Measurements from ENCODE around the gene TMEM108.

The TMEM108 gene

GRCh38 chr3:133393204-133393603 lies 355.0 kb downstream of the TMEM108 start:
- no peaks in the 10 kb centered on the region for H4K20me1 ChIP-seq (ENCODE audit: insufficient read depth, low read length)
- no peak for TF ChIP-seq EZH2 (IDR thresholded peaks at IDR 0.05; ENCODE audit: borderline replicate concordance, low read length)
- TF ChIP-seq CTCF (IDR thresholded peaks at IDR 0.05; ENCODE audit: low read length): no peak
- H3K27ac ChIP-seq (ENCODE audit: low read depth, low read length, poor library complexity, severe bottlenecking): no peak overlapping the region
- H3K36me3 ChIP-seq (ENCODE audit: insufficient read depth, low read length): peaks cover 4% of the 10 kb centered on the region; the same call in 1 of the 2 replicates
- H2AFZ ChIP-seq (ENCODE audit: low read length): no peak overlapping the region
- H3K9me2 ChIP-seq (ENCODE audit: low read depth, low read length): no peaks in the 10 kb centered on the region
- H3K9ac ChIP-seq (ENCODE audit: low read length): no peak overlapping the region
- no peaks in the 10 kb centered on the region for H3F3A ChIP-seq (ENCODE audit: insufficient read depth, low read length)
- H3K9me3 ChIP-seq (ENCODE audit: low read length): no peaks in the 10 kb centered on the region
- no peaks in the 10 kb centered on the region for H3K4me1 ChIP-seq (ENCODE audit: insufficient read depth, low read length, severe bottlenecking)
- no peak overlapping the region for H3K4me3 ChIP-seq (ENCODE audit: low read depth, low read length, poor library complexity, severe bottlenecking)
- no peak overlapping the region for H3K4me2 ChIP-seq (ENCODE audit: low read length)
- H3K27me3 ChIP-seq (ENCODE audit: insufficient read depth, low read length): no peaks in the 10 kb centered on the region
- H3K79me2 ChIP-seq (ENCODE audit: insufficient read depth, low read length): no peaks in the 10 kb centered on the region

GRCh38 chr3:133393691-133394474 lies 355.7 kb downstream of the TMEM108 start:
- Histone ChIP-seq H3K4me1 (ENCODE audit: insufficient read depth, low read length, severe bottlenecking) (no peaks in the 10 kb centered on the region), H3K27ac (ENCODE audit: low read depth, low read length, poor library complexity, severe bottlenecking) (no peak overlapping the region), H3K4me2 (ENCODE audit: low read length) (no peak overlapping the region), H3K9ac (ENCODE audit: low read length) (no peak overlapping the region), H3F3A (ENCODE audit: insufficient read depth, low read length) (no peaks in the 10 kb centered on the region), H3K79me2 (ENCODE audit: insufficient read depth, low read length) (no peaks in the 10 kb centered on the region), H4K20me1 (ENCODE audit: insufficient read depth, low read length) (no peaks in the 10 kb centered on the region), H3K9me3 (ENCODE audit: low read length) (no peaks in the 10 kb centered on the region), H3K27me3 (ENCODE audit: insufficient read depth, low read length) (no peaks in the 10 kb centered on the region), H3K9me2 (ENCODE audit: low read depth, low read length) (no peaks in the 10 kb centered on the region), H3K4me3 (ENCODE audit: low read depth, low read length, poor library complexity, severe bottlenecking) (no peak overlapping the region), H2AFZ (ENCODE audit: low read length) (no peak overlapping the region), H3K36me3 (ENCODE audit: insufficient read depth, low read length) (peaks cover 4% of the 10 kb centered on the region; the same call in 1 of the 2 replicates)
- TF ChIP-seq EZH2 (IDR thresholded peaks at IDR 0.05; ENCODE audit: borderline replicate concordance, low read length) (no peak), CTCF (IDR thresholded peaks at IDR 0.05; ENCODE audit: low read length) (no peak)

- H3K27me3 ChIP-seq (ENCODE audit: insufficient read depth, low read length): no peaks in the 10 kb centered on the region
- H3K4me1 ChIP-seq (ENCODE audit: insufficient read depth, low read length, severe bottlenecking): no peaks in the 10 kb centered on the region
- H3K27ac ChIP-seq (ENCODE audit: low read depth, low read length, poor library complexity, severe bottlenecking): no peak overlapping the region
- H3F3A ChIP-seq (ENCODE audit: insufficient read depth, low read length): no peaks in the 10 kb centered on the region
- H4K20me1 ChIP-seq (ENCODE audit: insufficient read depth, low read length): no peaks in the 10 kb centered on the region
- H3K9ac ChIP-seq (ENCODE audit: low read length): no peak overlapping the region
- H2AFZ ChIP-seq (ENCODE audit: low read length): no peak overlapping the region
- H3K9me2 ChIP-seq (ENCODE audit: low read depth, low read length): no peaks in the 10 kb centered on the region
- no peaks in the 10 kb centered on the region for H3K79me2 ChIP-seq (ENCODE audit: insufficient read depth, low read length)
- H3K4me2 ChIP-seq (ENCODE audit: low read length): no peak overlapping the region
- peaks cover 4% of the 10 kb centered on the region; the same call in 1 of the 2 replicates for H3K36me3 ChIP-seq (ENCODE audit: insufficient read depth, low read length)
- H3K9me3 ChIP-seq (ENCODE audit: low read length): no peaks in the 10 kb centered on the region
- TF ChIP-seq CTCF (IDR thresholded peaks at IDR 0.05; ENCODE audit: low read length) (no peak), EZH2 (IDR thresholded peaks at IDR 0.05; ENCODE audit: borderline replicate concordance, low read length) (no peak)
- no peak overlapping the region for H3K4me3 ChIP-seq (ENCODE audit: low read depth, low read length, poor library complexity, severe bottlenecking)
Measured at GRCh38 chr3:133394561-133395311, 356.5 kb downstream of the TMEM108 start.

Measured in OCI-LY1 (cell line).